Stimulated activated CD4-positive, alpha-beta T cell treated with anti-CD3 and anti-CD28 coated beads, TNF-alpha, amount 100 ng/mL, for 4 hours (primary cell): ENCODE results near the gene PITPNM1.
A peak's percentile ranks its signal among the peaks of the same experiment; 100 is the strongest.
"Not testable (repeated sequence)": the region's sequence is repeated elsewhere in the genome, so short reads cannot be mapped to it uniquely, and the experiment has no call there.

Experiments used
- DNase-seq, 3 experiments: peaks; one replicate each; pipeline ENCODE4 v3.0.0-alpha.2; 2020; ENCODE audit warnings: low read depth in 3 of 3

PITPNM1 gene

DNA sequence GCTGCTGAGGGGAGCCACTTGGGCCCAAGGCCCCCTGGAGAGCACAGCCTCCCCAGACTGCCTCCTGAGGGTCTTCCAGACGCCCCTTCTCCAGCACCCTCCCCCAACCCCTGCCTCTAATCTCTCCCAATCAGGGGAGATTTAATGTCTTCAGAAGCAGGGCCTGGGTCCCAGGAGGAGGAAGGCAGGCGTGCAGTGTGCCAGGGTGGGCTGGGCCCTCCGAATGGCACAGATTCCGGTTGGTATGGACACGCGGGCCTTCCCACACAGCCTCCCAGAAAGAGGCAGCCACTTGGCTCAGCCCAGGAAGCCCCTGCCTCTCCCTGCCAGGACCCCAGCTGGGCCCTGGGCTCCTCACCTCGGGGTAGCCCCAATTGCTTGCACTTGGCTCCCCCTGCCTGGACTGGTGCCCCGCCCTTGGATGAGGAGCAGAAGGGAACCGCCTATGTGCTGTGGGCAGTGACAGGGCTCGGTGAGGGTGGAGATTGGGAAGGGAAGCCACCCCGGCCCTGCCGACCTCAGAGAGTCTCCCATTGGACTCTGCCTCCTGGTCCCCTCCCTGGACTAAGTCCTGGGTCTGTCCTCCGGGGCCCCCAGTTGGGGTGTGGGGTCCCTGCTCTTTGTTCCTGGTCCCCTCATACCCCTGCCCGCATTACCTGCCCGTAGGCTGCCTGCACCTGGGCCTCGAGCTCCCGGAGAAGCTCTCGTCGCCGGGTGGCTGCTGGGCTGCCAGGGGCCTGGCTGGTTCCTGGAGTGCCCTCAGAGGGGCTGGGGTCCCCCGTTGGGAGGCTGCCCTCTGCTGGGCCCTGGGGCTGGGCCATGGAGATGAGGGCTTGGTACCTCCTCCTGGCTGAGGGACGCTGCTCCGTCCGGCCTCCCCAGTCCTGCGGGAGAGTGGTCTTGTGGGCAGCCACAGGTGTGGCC, 18.7 kb upstream of the PITPNM1 start:
- no peak for DNase-seq

DNA sequence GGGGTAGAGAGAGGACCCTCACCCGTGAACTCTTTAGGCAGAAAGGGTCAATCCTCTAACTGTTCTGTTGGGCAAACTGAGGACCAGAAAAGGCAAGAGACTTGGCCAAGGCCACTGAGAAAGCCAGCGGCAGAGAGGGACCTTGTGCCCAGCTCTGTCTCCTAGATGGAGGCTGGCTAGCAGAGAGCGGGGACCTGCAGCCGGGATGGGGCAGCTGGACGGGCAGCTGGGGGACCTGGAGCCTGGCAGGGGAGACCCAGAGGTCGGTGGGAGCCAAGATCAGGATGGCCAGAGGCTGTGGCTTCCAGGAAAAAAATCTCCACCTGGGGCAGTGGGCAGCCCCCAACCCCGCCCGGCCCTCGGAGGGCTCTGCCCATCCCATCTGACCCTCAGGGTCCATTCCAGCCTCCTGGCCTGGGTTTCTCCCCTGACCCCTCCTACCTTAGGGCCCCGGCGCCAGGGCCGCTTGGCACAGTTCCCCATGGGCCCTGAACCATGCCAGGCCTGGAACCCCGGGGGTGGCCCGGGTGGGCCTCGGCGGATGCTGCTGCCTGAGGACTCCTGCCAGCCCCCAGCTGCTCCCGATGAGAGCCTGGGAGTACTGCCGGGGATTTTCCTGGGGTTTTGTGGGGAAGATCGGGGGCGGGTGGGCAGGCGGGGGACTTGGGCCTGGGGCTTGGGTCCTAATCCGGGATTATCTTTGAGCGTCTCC, 17.8 kb upstream of the PITPNM1 start, which contains the start of gene CABP2:
Gene CABP2 (minus strand): TSS at position 603 of the 712 bp plus-strand sequence. CDS start 120 bp downstream, at position 483.
- DNase-seq = no peak

DNA sequence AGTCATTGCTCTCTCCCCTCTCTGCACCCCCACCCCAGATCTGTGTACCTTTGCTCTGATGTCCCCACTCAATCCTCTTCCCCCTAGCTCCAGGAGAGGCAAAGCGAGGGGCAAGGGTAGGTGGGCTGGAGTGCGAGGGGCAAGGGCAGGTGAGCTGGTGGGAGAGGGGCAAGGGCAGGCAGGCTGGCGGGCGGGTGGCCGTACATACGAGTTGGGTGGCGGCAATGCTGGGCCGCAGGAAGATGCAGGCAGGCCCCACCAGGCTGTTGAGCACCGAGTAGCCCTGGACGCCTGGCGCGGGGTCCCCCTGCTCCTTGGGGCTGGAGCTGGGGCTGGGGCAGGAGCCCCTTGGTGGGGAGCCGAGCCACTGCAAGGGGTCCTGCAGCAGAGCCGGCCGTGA, 17.2 kb upstream of the PITPNM1 start:
- DNase-seq = no peak

DNA sequence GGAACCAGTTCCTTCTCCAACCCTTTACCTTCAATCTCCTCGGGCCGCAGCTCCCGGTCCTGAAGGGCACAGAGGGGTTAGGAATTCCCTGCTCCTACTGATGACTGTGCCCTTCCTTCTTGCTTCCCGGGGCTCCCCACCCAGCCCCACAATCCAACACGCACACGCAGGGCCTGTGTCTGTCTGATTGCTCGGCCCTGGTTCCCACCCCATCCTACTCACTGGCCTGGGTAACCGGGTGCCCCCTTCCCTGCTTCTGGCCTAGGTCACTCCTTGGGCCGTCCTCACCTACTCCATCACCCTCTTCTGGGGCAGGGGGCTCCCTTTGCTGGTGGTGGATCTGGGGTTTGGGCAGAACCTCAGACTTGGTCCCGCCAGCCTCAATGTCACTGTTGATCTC, 16.8 kb upstream of the PITPNM1 start:
- no peak for DNase-seq

DNA sequence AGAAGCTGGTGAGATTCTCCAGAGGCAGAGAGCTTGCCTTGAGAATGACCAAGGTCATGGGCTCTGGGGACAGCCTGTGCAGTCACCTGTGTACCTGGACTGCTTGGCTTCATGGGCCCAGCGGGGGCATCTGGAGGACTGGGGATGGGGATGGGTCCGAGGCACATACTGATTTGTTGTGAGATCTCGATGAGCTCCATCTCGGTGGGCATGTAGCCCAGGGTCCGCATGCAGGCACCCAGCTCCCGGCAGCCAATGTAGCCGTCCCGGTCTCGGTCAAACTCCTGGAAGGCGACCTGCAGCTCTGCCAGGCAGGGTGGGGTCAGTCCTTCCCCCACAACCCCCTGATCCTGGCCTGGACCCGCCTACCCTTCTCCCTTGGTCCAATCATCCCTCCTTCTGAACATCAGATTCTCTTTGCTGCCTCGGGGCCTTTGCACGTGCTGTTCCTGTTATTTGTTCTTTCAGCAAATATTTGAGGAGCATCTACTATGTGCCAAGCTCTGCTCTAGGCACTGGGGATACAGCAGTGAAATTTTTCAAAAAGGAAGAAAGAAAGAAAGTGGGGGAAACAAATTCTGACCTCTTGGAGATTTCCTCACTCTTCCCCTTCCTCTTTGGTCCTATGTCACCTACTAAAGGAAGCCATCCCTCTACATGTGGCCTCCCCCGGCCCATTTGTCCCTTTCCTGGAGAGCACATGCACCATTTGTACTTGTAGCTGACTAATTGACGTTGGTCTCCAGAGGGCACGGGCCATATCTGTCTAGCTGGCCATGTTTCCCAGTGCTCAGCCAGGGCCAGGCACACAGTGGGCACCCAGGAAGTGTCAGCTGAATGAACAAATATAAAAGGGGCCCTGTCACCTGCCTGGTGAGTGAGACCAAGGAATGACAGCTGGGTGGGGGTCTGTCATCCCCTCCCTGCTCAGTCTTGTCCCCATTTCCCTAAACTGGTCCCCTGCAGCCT, 16.0 kb upstream of the PITPNM1 start:
- no peak for DNase-seq

DNA sequence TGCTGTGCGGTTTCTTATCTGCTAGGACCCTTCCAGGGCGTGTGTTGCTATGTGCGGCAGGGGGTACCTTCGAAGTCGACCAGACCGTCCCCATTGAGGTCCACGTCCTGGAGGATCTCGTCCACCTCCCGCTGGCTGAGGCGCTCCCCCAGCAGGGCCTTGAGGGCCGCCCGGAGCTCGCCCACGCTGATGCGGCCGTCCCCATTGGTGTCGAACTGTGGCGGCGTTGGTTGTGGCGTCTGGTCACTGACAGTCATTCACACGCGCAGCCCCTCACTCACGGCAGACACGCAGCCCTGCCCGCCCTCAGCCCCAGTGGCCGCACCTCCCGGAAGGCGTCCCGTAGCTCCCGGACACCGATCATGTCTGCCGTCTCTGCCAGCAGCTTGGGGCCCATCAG, 14.6 kb upstream of the PITPNM1 start:
- no peak for DNase-seq

DNA sequence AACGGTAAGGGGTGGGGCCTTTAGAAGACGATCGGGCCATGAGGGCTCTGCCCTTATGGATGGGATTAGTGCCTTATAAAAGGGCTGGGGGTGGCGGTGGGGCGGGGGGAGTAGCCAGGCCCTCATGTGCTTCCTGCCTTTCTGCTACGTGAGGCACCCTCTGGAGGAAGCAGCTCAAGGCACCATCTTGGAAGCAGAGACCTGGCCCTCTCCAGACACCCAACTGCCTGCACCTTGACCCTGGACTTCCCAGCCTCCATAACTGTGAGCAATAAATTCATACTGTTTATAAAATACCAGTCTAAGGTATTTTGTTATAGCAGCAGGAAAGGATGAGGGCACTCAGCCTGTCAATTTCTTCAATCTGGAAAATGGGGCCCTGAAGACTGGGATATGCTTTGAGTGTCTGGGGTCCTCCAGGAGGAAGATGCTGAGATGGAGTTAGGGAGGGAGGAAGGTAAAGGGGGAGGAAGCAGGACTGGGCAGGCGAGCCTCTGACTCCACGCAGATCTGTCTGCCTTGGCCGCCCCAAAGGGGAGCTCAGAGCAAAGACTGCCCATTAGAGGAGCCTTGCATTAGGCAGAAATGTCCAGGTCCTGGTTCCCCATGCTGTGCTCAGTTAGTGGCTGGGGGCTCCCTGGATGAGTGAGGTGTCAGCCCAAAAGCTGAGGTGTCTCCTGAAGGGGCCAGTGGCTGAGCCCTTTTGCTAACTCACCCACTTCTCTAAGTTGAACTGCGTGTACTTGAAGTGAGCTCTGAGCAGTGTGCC, 12.8 kb upstream of the PITPNM1 start:
- DNase-seq = no peak

DNA sequence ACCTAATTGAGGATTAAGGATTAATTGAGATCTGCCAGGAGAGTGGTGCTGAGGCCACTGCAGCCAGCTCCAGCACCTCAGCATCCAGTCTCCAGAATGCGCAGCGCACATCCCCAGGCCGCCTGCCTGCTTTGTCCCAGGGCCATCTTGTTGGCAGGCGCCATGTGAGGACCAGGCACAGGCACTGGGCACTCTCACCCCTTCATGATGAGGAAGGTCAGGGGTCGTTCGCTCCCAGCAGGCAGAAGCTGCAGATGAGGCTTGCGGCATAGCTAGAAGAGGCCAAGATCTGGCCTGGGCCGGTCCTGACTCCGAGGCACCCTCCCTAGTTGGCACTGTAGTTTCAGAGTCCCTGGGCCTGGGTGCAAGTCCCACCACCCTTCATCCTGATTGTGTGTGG, 11.6 kb upstream of the PITPNM1 start:
- DNase-seq = no peak

DNA sequence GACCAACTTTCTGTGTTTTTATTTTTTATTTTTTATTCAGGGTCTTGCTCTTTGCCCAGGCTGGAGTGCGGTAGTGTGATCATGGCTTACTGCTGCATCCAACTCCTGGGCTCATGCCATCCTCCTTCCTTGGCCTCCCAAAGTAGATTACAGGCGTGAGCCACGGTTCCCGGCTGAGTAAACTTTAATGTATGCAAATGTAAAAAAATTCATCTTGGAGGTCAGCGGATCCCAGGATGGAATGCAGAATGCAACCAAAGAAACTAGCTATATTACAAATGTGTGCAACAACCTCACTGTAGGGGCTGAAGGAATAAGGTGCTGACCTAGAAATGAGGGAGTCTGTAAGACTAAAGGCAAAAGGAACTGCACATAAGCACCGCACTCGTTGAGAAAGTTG, 9.0 kb upstream of the PITPNM1 start:
- DNase-seq = no peak

DNA sequence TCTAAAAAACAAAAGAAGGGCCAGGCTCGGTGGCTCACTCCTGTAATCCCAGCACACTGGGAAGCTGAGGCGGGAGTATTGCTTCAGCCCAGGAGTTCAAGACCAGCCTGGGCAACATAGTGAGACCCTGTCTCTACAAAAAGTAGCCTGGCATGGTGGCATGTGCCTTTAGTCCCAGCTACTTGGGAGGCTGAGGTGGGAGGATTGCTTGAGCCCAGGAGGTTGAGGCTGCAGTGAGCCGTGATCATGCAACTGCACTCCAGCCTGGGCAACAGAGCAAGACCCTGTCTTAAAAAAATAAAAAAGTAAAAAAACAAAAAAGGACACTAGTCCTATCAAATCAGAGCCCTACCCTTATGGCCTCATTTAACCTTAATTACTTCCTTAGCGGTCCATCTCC, 6.4 kb upstream of the PITPNM1 start:
- not testable (repeated sequence) for DNase-seq

DNA sequence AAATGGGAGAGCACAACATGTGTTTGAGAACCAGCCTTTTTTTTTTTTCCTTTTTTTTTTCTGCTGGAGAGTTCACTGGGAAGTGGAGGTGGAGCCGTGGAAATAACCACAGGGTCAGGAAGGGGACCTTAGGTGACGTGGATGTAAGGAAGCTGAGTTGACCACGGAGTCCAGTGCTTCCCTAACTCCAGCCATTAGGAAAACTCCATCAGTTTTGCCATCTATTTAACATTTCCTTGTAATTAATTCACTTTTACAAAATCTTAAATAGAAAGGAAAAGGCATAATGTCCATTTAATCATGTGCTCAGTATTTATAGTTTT, 4.8 kb upstream of the PITPNM1 start:
- DNase-seq = no peak

DNA sequence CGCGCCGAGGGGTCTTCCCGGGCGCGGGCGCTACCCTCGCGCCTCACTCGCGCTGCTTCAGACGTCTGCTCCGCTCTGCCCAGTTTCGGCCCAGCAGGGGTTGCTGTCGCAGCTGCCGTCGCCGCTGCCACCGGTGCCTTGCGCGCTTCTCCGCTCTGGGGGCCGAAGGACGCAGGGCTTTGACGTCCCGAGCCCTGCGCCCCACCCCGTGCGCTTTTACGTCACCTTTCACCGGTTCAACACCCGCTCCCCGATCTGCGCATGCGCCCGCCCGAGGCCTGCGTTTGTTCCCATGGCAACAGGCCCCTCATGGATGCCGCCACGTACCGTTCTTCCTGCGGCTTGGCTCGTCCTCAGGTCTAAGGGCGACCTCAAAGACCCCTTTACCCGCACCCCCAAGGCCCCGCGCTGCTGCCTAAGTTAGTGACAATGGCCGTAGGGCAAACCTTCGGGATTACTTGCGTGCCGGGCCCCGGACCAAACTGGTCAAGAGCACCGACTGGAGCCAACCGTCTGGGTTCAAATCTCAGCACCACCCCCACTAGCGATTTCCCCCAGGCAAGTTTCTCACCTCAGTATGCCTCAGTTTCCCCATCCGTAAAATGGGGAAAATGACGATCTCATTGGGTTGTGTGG, 3.4 kb upstream of the PITPNM1 start:
- DNase-seq = peak; percentile 95 to 99 (median 99)

DNA sequence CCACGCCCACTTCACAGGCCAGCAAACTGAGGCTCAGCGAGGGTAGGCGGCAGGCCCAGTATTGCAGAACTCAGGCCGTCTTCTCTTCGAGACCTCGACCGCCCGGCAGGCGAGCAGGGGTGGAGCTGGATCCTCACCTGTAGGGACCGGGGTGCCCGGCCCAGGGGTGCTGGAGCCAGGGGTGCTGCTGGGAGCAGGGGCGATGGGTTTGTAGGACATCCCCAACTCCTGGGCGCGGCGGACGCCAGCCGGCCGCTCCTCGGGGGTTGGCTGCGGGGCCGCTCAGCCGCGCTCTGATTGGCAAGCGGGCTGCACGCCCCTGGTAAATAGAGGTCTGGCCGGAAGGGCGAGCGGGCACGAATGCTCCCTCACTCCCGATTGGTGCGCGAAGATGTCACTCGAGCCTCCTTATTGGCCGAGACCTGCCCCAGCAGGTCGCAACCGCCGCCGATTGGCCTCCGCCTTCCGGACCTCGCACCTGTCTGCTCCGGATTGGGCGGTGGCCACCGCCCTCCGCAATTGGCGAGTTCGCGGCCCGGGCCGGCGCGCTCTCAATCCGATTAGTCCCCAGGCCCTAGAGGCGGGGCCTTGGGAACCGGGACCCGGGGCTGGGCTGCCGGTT, 2.8 kb upstream of the PITPNM1 start, which contains the start of gene CDK2AP2:
Gene CDK2AP2 (minus strand): TSS at position 299 of the 622 bp plus-strand sequence. CDS start 80 bp downstream, at position 219.
- DNase-seq = peak; percentile 92 to 96 (median 94)

DNA sequence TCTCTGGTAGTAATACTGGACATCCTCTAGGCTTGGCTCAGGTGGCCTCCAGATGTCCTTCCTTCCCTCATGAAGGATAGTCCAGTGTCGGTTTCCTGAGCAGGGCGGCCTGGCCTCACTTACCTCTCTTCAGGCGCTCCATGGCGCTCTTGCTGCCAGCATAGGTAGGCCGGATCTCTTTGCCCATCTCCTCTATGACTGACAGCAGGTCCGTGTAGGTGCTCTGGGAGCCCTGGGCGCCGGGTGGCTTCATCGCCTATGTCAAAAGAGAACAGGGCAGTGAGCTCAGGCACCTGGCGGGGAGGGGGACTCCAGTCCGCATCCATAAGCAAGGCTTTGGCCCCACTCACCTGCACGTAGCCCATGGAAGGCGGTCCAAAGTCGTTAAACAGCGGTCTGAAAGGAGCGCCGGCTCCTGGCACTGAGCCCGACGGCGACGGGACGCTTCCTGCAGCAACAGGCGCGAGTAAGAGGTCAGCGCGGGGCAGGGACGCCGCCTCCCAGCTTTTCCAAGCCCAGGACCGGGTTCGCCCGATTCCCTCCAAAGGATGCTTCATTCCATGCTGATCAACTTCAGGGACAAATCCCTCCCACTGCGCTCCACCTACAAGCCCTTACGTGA, 2.2 kb upstream of the PITPNM1 start:
- DNase-seq = peak in 1 of 3 experiments; percentile 37

DNA sequence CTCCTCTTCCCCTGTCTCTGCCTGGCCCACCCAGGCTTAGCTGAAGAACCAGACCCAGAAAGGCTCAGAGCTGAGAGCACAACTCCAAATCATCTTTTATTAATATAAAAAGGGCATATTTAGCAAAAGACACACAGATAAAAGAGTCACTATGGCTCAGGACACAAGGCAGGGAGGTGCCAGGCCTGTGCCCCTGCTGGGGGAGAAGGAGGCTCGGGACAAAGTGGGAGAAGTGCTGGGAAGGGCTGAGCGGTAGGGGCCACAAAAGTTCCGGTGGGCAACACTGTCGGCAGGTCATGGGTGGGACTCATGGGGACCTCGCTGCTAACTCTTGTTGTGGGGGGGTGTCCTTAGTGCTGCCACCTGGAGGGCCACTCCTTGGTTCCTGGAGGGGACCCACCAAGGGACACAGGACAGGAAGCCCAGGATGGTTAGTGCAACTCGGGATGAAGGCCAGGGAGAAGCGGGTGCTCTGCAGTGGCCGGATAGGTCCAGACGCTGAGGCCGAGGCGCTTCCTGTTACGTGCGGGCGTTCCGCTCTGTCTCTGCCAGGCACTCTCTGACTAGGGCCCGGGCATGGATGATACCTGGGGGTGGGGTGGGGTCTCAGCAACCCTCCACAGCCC, 1.4 kb upstream of the PITPNM1 start:
- DNase-seq = no peak

DNA sequence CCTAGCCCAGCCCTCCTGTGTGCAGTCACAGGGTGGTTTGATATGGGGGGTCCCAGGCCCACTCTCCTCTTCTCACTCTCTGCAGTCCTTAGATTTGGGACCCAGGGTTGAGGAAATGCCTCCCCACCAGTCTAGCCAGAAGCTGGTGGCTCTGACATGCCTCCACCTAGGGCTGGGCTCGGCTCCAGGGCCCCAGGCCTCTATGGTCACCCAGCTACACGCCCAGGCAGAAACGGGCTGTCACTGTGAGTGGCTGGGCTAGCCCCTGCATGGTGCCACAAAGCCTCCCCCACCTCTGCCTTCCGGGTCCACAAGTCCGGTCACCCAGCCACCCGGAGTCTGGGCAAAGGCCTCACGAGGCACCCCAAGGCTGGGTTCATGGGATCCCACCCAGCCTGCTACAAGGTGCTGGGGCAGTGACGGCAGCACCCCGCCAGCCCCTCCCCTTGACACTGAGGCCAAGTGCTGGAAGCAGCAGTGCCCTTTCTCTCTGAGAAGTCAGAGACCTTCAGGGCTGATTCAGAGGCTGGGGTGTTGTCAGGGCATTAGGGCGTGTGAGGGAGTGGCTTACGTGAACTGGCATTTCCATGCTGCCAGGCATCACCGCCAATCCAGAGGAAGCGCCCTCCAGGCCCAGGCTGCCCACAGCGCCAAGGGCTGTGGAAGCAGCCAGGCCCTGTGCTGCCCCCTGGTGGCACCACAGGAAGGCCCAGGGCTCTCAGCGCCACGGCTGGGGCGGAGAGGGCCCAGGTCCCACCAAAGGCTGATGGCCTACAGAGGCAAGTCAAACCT, 638 bp upstream of the PITPNM1 start:
- DNase-seq = peak; percentile 76 to 83 (median 82)

DNA sequence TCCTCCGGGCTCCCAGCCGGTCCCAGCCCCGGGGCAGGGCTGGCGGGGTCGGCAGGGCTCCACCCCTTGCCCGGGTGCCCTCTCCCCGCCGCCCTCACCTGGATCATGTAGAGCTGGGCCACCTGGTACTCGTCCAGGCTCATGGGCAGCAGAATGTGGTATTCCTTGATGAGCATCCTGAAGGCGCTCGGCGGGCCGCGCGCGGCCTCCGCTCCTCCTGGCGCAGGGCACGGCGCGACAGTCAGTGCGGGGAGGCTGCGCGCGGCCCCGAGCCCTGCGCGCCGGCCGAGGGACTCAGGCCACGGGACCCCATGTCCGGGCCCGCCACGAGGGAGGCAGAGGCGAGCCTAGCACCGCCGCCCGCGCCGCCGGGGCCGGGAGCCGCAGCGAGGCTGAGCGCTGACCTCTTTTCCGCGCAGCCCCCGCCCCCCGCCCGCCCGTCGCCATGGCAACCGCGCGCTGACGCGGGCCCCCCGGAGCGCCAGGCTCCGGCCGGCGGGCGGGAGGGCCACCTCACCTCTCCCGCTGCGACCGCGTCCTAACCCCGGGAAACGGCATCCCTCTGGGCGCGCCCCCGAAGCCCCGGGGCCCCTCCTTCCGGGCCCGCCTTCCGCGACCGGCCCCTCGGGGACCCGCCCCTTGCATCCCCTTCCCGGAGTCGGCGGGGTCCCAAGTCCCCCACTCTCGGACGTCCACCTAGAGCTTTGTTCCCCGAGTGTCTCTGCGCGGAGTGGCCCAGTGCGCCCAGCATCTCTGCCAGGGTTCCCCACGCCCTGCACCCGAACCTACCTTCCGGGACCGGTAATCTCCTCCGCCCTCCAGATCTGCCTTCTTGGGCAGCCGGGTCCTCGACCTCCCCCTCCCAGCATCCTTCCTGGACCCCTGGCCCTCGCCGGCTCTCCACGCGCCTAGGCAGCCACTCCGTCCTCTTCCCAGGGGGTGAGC, 886 bp downstream of the PITPNM1 start:
- DNase-seq = no peak
